Endothelial cell of umbilical vein (primary cell): Measurements from ENCODE around the gene PRR5L. TPM values are rescaled to one million over a fixed set of nuclear protein-coding genes. Genes with fewer than 3 reads are reported as not detected.

Experiments
- BruUV-seq: library from RNA; stranded (reverse); fragments of 400-500 nt; replicated peaks from 2 replicates; lab custom pipeline; 2021; lab: Mats Ljungman, UMichigan
- CTCF ChIA-PET: fragments of 300-600, 350-600 bp; sonication (Branson Sonifier 250); formaldehyde crosslinking; loops from one replicate; lab custom pipeline; 2021; ENCODE audit warnings: antibody characterized with exemption, inconsistent platforms; lab: Charles Lee
- POLR2A ChIA-PET: fragments of 300-600, 350-600 bp; sonication (Branson Sonifier 250); formaldehyde crosslinking; loops from one replicate; lab custom pipeline; 2021; ENCODE audit warnings: antibody characterized with exemption, inconsistent platforms; lab: Charles Lee
- DNase-seq: peaks from one replicate; pipeline ENCODE4 v3.0.0-alpha.2; 2011; ENCODE audit warnings: low read depth, low spot score
- FAIRE-seq: peaks from 2 replicates; lab custom pipeline; 2011; peaks lifted over from hg19 to GRCh38; lab: Jason Lieb, UNC
- H2AFZ ChIP-seq: 2 replicates; pipeline ENCODE4 v1.6.0; 2012; ENCODE audit warnings: low read depth, low read length, control low read depth, inconsistent platforms
- H3K27ac ChIP-seq: 2 replicates; pipeline ENCODE4 v1.5.1; 2011; ENCODE audit warnings: low read depth, mild to moderate bottlenecking, control low read depth, low read length, moderate library complexity; ENCODE audit not compliant: insufficient read depth
- H3K27me3 ChIP-seq, 2 experiments: 2 replicates each; pipeline versions ENCODE4 v1.6.0 to v1.6.1; 2011; ENCODE audit warnings: low read length in 2 of 2, mixed read lengths in 1 of 2; ENCODE audit not compliant: control insufficient read depth in 2 of 2, insufficient read depth in 2 of 2
- H3K36me3 ChIP-seq, 2 experiments: 2 replicates in 1 of 2; 3 replicates in 1 of 2; pipeline ENCODE4 v1.5.1; 2011; ENCODE audit warnings: low read length in 2 of 2, mild to moderate bottlenecking in 1 of 2, moderate library complexity in 1 of 2; ENCODE audit not compliant: control insufficient read depth in 2 of 2, insufficient read depth in 2 of 2; ENCODE audit errors: extremely low read depth in 1 of 2
- H3K4me1 ChIP-seq: 3 replicates; pipeline ENCODE4 v1.5.1; 2011; ENCODE audit warnings: mild to moderate bottlenecking, low read length; ENCODE audit not compliant: control insufficient read depth, insufficient read depth; ENCODE audit errors: extremely low read depth
- H3K4me2 ChIP-seq: 2 replicates; pipeline ENCODE4 v1.6.1; 2011; ENCODE audit warnings: low read length, control low read depth, mixed read lengths; ENCODE audit not compliant: insufficient read depth
- H3K4me3 ChIP-seq, 3 experiments: fragments of 200-600 bp in 1 of 3; sonication (generic), shearing (Covaris generic) in 1 of 3; replicated peaks in 1 of 3; 2 replicates each; pipeline ENCODE4 v1.5.1; 2011 to 2016; ENCODE audit warnings: control low read depth in 3 of 3, low read length in 3 of 3, mild to moderate bottlenecking in 2 of 3, inconsistent platforms in 1 of 3, low read depth in 1 of 3, moderate library complexity in 1 of 3; ENCODE audit not compliant: insufficient read depth in 1 of 3
- H3K79me2 ChIP-seq: 2 replicates; pipeline ENCODE4 v1.6.0; 2012; ENCODE audit warnings: low read length, inconsistent platforms; ENCODE audit not compliant: control insufficient read depth, insufficient read depth
- H3K9ac ChIP-seq: replicated peaks from 2 replicates; pipeline ENCODE3; 2011; ENCODE audit warnings: low read length, control low read depth; ENCODE audit not compliant: insufficient read depth; ENCODE audit errors: extremely low read depth
- H3K9me1 ChIP-seq: replicated peaks from 3 replicates; pipeline ENCODE4 v1.6.0; 2011; ENCODE audit warnings: mild to moderate bottlenecking, low read length; ENCODE audit not compliant: control insufficient read depth, insufficient read depth; ENCODE audit errors: extremely low read depth
- H3K9me3 ChIP-seq: replicated peaks from 2 replicates; pipeline ENCODE4 v1.5.1; 2012; ENCODE audit warnings: low read length, inconsistent platforms; ENCODE audit not compliant: control insufficient read depth, insufficient read depth
- H4K20me1 ChIP-seq: replicated peaks from 2 replicates; pipeline ENCODE3; 2011; ENCODE audit warnings: mild to moderate bottlenecking, low read length; ENCODE audit not compliant: control insufficient read depth, insufficient read depth; ENCODE audit errors: extremely low read depth
- EZH2 ChIP-seq: IDR thresholded peaks from 2 replicates; pipeline ENCODE4 v1.6.1; 2012; ENCODE audit warnings: borderline replicate concordance, low read depth, mild to moderate bottlenecking, moderate library complexity, low read length, inconsistent platforms; ENCODE audit not compliant: severe bottlenecking
- FOS ChIP-seq: IDR thresholded peaks from 2 replicates; pipeline ENCODE4 v1.6.1; 2011; ENCODE audit warnings: mild to moderate bottlenecking, low read length, moderate library complexity, borderline replicate concordance; ENCODE audit not compliant: insufficient read depth
- GATA2 ChIP-seq: IDR thresholded peaks from 2 replicates; pipeline ENCODE4 v1.7.0; 2011; ENCODE audit warnings: low read depth, mild to moderate bottlenecking, moderate library complexity, mixed read lengths, low read length; ENCODE audit not compliant: insufficient read length, insufficient read depth
- JUN ChIP-seq: IDR thresholded peaks from 2 replicates; pipeline ENCODE4 v1.6.1; 2011; ENCODE audit warnings: borderline replicate concordance, low read depth; ENCODE audit not compliant: insufficient read length, insufficient read depth
- MAX ChIP-seq: IDR thresholded peaks from 2 replicates; pipeline ENCODE4 v1.6.1; 2011; ENCODE audit not compliant: insufficient read depth, insufficient read length
- MYC ChIP-seq: IDR thresholded peaks from one replicate; pipeline ENCODE4 v1.6.1; 2011; ENCODE audit warnings: mild to moderate bottlenecking, low read depth, low read length
- POLR2A ChIP-seq: IDR thresholded peaks from 2 replicates; pipeline ENCODE4 v1.6.1; 2012; ENCODE audit warnings: low read depth, mild to moderate bottlenecking, control low read depth, low read length
- POLR2AphosphoS5 ChIP-seq: IDR thresholded peaks from 2 replicates; pipeline ENCODE4 v1.6.1; 2012; ENCODE audit warnings: low read depth, mild to moderate bottlenecking, control low read depth, low read length, moderate library complexity; ENCODE audit not compliant: insufficient read depth
- dilution Hi-C: fragments of 300-500 bp; cut with MboI; formaldehyde crosslinking; loops from one replicate; pipeline ENCODE4 v1.15.0; 2019; ENCODE audit warnings: low sequenced_read_pairs; ENCODE audit not compliant: extremely low pct_ligation_motif_present
- intact Hi-C: fragments of 100-400 bp; cut with micrococcal nuclease; formaldehyde crosslinking; loops from one replicate; pipeline ENCODE4 v1.10.0; 2022
- polyA plus RNA-seq, 4 experiments: library from polyadenylated mRNA; depleted of rRNA in 3 of 4; stranded (reverse) in 3 of 4; unstranded in 1 of 4; fragments of >200 nt; gene quantifications; 2 replicates each; pipeline versions ENCODE4 v1.2.1 to v1.2.3, GENCODE V29; 2011 to 2012; ENCODE audit warnings: missing spikeins in 1 of 4
- total RNA-seq: library from RNA; stranded (reverse); gene quantifications from 2 replicates; pipeline ENCODE4 v1.2.3, GENCODE V29; 2021
- TF ChIP-seq, protein P1 (sequence below), 2 donors: IDR thresholded peaks; 1 replicate in 1 of 2; 2 replicates in 1 of 2; pipeline ENCODE4 v1.5.1; 2011; ENCODE audit warnings: low read length in 2 of 2, mild to moderate bottlenecking in 2 of 2, moderate library complexity in 2 of 2, control low read depth in 1 of 2, inconsistent platforms in 1 of 2, low read depth in 1 of 2; ENCODE audit not compliant: insufficient read depth in 1 of 2; ENCODE audit errors: extremely low read depth in 1 of 2

The PRR5L gene
- total and polyA plus RNA-seq, 2 donors (not counting 3 experiments of a cell fraction or from before 2014, with no cell fraction given) = 2.5 to 6.1 TPM

GRCh38 chr11:36412781-36413383 is 116.8 kb downstream of the PRR5L start:
- Histone ChIP-seq H2AFZ (no peak overlapping the region), H3K36me3 (no peaks in the 10 kb centered on the region), H3K9me3 (no peaks in the 10 kb centered on the region), H3K9me1 (no peaks in the 10 kb centered on the region), H3K27me3 (no peaks in the 10 kb centered on the region), H3K4me1 (peaks cover 30% of the 10 kb centered on the region), H3K27ac (no peak overlapping the region), H3K4me3 (no peak overlapping the region), H3K4me2 (no peak overlapping the region), H4K20me1 (no peaks in the 10 kb centered on the region), H3K79me2 (no peaks in the 10 kb centered on the region), H3K9ac (no peak overlapping the region)
- DNase-seq (no peak), FAIRE-seq (no peak)
- dilution Hi-C loops (no loop called here), intact Hi-C loops (no loop called here)
- POLR2A ChIA-PET = no interaction called here
- CTCF ChIA-PET = interaction anchor here (0.9 to 2.3 kb wide), 5 partner anchors 9 to 80 kb away, joined by 3 to 14 read pairs (median 4); no protein-coding TSS in a partner anchor
- BruUV-seq = no TSS peak
- no peak for TF ChIP-seq FOS
- TF ChIP-seq GATA2 = no peak
- TF ChIP-seq, protein P1, sequence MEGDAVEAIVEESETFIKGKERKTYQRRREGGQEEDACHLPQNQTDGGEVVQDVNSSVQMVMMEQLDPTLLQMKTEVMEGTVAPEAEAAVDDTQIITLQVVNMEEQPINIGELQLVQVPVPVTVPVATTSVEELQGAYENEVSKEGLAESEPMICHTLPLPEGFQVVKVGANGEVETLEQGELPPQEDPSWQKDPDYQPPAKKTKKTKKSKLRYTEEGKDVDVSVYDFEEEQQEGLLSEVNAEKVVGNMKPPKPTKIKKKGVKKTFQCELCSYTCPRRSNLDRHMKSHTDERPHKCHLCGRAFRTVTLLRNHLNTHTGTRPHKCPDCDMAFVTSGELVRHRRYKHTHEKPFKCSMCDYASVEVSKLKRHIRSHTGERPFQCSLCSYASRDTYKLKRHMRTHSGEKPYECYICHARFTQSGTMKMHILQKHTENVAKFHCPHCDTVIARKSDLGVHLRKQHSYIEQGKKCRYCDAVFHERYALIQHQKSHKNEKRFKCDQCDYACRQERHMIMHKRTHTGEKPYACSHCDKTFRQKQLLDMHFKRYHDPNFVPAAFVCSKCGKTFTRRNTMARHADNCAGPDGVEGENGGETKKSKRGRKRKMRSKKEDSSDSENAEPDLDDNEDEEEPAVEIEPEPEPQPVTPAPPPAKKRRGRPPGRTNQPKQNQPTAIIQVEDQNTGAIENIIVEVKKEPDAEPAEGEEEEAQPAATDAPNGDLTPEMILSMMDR (IDR thresholded peaks at IDR 0.05; ENCODE audit: extremely low read depth in 1 of 2, insufficient read depth in 1 of 2, low read depth in 1 of 2, low read length in 2 of 2) = no peak
- TF ChIP-seq POLR2A = no peak
- no peak for TF ChIP-seq POLR2AphosphoS5
- no peak for TF ChIP-seq MAX
- TF ChIP-seq JUN = no peak
- TF ChIP-seq EZH2 = no peak
- TF ChIP-seq MYC = no peak
